Keratinocyte (primary cell): ENCODE data around the gene TMEM174. TPM values are rescaled to one million over a fixed set of nuclear protein-coding genes. Genes with fewer than 3 reads are reported as not detected.

ENCODE experiments used
- DNase-seq: peaks from one replicate; pipeline ENCODE4 v3.0.0-alpha.2; 2011; ENCODE audit warnings: low read depth, missing footprints, low spot score
- FAIRE-seq: peaks from 2 replicates; lab custom pipeline; 2011; peaks lifted over from hg19 to GRCh38; lab: Jason Lieb, UNC
- H2AFZ ChIP-seq: 2 replicates; pipeline ENCODE4 v1.6.0; 2012; ENCODE audit warnings: low read length, control low read depth, inconsistent platforms; ENCODE audit not compliant: control insufficient read depth
- H3K27ac ChIP-seq: 2 replicates; pipeline ENCODE4 v1.5.1; 2011; ENCODE audit warnings: low read length; ENCODE audit not compliant: control insufficient read depth, insufficient read depth
- H3K27me3 ChIP-seq: 3 replicates; pipeline ENCODE4 v1.6.0; 2011; ENCODE audit warnings: low read length; ENCODE audit not compliant: control insufficient read depth, insufficient read depth; ENCODE audit errors: extremely low read depth
- H3K36me3 ChIP-seq, 2 experiments: 2 replicates in 1 of 2; 3 replicates in 1 of 2; pipeline ENCODE4 v1.5.1; 2011; ENCODE audit warnings: low read length in 2 of 2, mild to moderate bottlenecking in 1 of 2; ENCODE audit not compliant: control insufficient read depth in 2 of 2, insufficient read depth in 2 of 2; ENCODE audit errors: extremely low read depth in 1 of 2
- H3K4me1 ChIP-seq: 3 replicates; pipeline ENCODE4 v1.5.1; 2011; ENCODE audit warnings: low read length; ENCODE audit not compliant: control insufficient read depth, insufficient read depth; ENCODE audit errors: extremely low read depth
- H3K4me2 ChIP-seq: 3 replicates; pipeline ENCODE4 v1.6.0; 2011; ENCODE audit warnings: low read depth, low read length; ENCODE audit not compliant: control insufficient read depth, insufficient read depth; ENCODE audit errors: extremely low read depth
- H3K4me3 ChIP-seq, 3 experiments: fragments of 200-600 bp in 1 of 3; sonication (generic) in 1 of 3; 2 replicates in 2 of 3; 3 replicates in 1 of 3; pipeline ENCODE4 v1.5.1; 2011 to 2016; ENCODE audit warnings: low read length in 3 of 3, mild to moderate bottlenecking in 3 of 3, control low read depth in 2 of 3, inconsistent platforms in 1 of 3, low read depth in 1 of 3, mixed read lengths in 1 of 3, mixed run types in 1 of 3, moderate library complexity in 1 of 3; ENCODE audit not compliant: control insufficient read depth in 2 of 3, insufficient read depth in 2 of 3; ENCODE audit errors: extremely low read depth in 1 of 3
- H3K79me2 ChIP-seq: 2 replicates; pipeline ENCODE4 v1.6.0; 2012; ENCODE audit warnings: low read length; ENCODE audit not compliant: control insufficient read depth, insufficient read depth
- H3K9ac ChIP-seq: 3 replicates; pipeline ENCODE4 v1.6.0; 2011; ENCODE audit warnings: low read length; ENCODE audit not compliant: control insufficient read depth, insufficient read depth; ENCODE audit errors: extremely low read depth
- H3K9me1 ChIP-seq: 3 replicates; pipeline ENCODE4 v1.6.0; 2011; ENCODE audit warnings: low read length; ENCODE audit not compliant: control insufficient read depth, insufficient read depth; ENCODE audit errors: extremely low read depth
- H3K9me3 ChIP-seq: 2 replicates; pipeline ENCODE4 v1.5.1; 2012; ENCODE audit warnings: low read depth, low read length; ENCODE audit not compliant: control insufficient read depth
- H4K20me1 ChIP-seq: 3 replicates; pipeline ENCODE4 v1.6.0; 2011; ENCODE audit warnings: low read length; ENCODE audit not compliant: control insufficient read depth, insufficient read depth; ENCODE audit errors: extremely low read depth
- EZH2 ChIP-seq: IDR thresholded peaks from one replicate; pipeline ENCODE4 v1.6.1; 2012; ENCODE audit warnings: inconsistent platforms, mild to moderate bottlenecking, low read length, moderate library complexity
- dilution Hi-C: fragments of 300-500 bp; cut with MboI; formaldehyde crosslinking; loops from one replicate; pipeline ENCODE4 v1.7.0; 2020; ENCODE audit warnings: low sequenced_read_pairs; ENCODE audit not compliant: extremely low pct_ligation_motif_present
- polyA plus RNA-seq, 5 experiments: library from polyadenylated mRNA; depleted of rRNA in 3 of 5; stranded (reverse) in 3 of 5; stranded (forward) in 1 of 5; unstranded in 1 of 5; fragments of >200 nt; gene quantifications; 1 replicate in 1 of 5; 2 replicates in 3 of 5; 3 replicates in 1 of 5; pipeline versions ENCODE4 v1.2.1 to v1.2.3, GENCODE V29; 2011 to 2012; ENCODE audit warnings: missing spikeins in 2 of 5, low read depth in 1 of 5, low replicate concordance in 1 of 5
- TF ChIP-seq, protein P1 (sequence below), 3 experiments: IDR thresholded peaks in 1 of 3; conservative IDR thresholded peaks in 1 of 3; optimal IDR thresholded peaks in 1 of 3; 2 replicates in 2 of 3; 3 replicates in 1 of 3; pipeline versions ENCODE3 to v1.5.1; 2011; ENCODE audit warnings: low read length in 3 of 3, mild to moderate bottlenecking in 3 of 3, moderate library complexity in 2 of 3, control low read depth in 1 of 3, inconsistent platforms in 1 of 3; ENCODE audit not compliant: insufficient read depth in 2 of 3; ENCODE audit errors: extremely low read depth in 1 of 3

Gene TMEM174
- polyA plus RNA-seq, 1 donor (not counting 4 experiments of a cell fraction or from before 2014, with no cell fraction given), result not detected

DNA sequence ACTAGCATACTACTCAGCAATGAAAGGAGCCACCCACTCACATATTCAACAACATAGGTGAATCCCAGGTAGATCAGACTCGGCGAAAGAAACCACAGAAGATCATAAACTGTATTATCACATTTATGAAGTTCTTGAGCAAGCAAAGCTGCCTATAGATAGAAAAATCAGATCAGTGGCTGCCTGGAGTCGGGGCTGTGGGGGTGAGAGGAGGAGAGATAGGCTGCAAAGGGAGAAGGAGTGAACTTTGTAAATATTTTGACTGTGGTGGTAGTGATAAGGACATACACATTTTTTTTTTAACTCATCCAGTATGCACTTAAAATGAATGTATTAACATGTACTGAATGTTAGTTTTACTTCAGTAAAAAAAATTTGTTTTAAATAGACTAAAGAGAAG lies 23.5 kb upstream of the TMEM174 start:
- Histone ChIP-seq H2AFZ (no peak overlapping the region), H3K9ac (no peak overlapping the region), H3K9me3 (no peaks in the 10 kb centered on the region), H3K27me3 (no peaks in the 10 kb centered on the region), H3K27ac (no peak overlapping the region), H3K4me1 (no peaks in the 10 kb centered on the region), H3K4me3 (no peak overlapping the region), H3K4me2 (no peak overlapping the region), H4K20me1 (no peaks in the 10 kb centered on the region), H3K79me2 (no peaks in the 10 kb centered on the region), H3K36me3 (no peaks in the 10 kb centered on the region), H3K9me1 (no peaks in the 10 kb centered on the region)
- TF ChIP-seq, protein P1, sequence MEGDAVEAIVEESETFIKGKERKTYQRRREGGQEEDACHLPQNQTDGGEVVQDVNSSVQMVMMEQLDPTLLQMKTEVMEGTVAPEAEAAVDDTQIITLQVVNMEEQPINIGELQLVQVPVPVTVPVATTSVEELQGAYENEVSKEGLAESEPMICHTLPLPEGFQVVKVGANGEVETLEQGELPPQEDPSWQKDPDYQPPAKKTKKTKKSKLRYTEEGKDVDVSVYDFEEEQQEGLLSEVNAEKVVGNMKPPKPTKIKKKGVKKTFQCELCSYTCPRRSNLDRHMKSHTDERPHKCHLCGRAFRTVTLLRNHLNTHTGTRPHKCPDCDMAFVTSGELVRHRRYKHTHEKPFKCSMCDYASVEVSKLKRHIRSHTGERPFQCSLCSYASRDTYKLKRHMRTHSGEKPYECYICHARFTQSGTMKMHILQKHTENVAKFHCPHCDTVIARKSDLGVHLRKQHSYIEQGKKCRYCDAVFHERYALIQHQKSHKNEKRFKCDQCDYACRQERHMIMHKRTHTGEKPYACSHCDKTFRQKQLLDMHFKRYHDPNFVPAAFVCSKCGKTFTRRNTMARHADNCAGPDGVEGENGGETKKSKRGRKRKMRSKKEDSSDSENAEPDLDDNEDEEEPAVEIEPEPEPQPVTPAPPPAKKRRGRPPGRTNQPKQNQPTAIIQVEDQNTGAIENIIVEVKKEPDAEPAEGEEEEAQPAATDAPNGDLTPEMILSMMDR (optimal IDR thresholded peaks at IDR 0.05 in 1 of 3, IDR thresholded peaks at IDR 0.05 in 1 of 3, conservative IDR thresholded peaks at IDR 0.05 in 1 of 3; ENCODE audit: extremely low read depth in 1 of 3, insufficient read depth in 2 of 3, low read length in 3 of 3), result no peak
- TF ChIP-seq EZH2, result no peak
- dilution Hi-C loops, result no loop called here
- no peak for DNase-seq
- FAIRE-seq, result no peak

DNA sequence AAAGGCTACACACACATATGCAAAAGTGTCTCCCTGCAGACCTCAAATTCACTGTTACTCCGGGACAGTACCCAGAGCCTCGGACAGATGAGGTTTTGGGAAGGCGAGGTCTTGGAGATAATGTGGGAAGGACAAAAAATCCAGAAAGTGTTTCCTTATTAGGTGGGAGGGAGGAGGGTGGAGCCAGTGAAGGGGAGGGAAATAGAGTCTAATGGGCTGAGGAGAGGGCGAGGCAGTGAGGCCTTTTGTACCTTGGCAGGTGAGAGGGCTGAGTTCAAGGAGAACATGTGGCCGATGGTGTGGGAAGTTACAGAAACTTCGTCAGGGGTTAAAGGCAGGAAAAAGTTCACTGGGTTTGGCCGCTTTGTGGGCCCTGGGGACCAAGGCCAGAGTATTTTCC lies 22.1 kb upstream of the TMEM174 start:
- Histone ChIP-seq H3K9me3 (no peaks in the 10 kb centered on the region), H3K27me3 (no peaks in the 10 kb centered on the region), H3K4me1 (no peaks in the 10 kb centered on the region), H3K79me2 (no peaks in the 10 kb centered on the region), H3K9me1 (no peaks in the 10 kb centered on the region), H2AFZ (no peak overlapping the region), H3K9ac (no peak overlapping the region), H3K4me2 (no peak overlapping the region), H3K4me3 (no peak overlapping the region), H4K20me1 (no peaks in the 10 kb centered on the region), H3K27ac (no peak overlapping the region), H3K36me3 (no peaks in the 10 kb centered on the region)
- dilution Hi-C loops, result no loop called here
- FAIRE-seq (no peak), DNase-seq (no peak)
- TF ChIP-seq, protein P1 (optimal IDR thresholded peaks at IDR 0.05 in 1 of 3, IDR thresholded peaks at IDR 0.05 in 1 of 3, conservative IDR thresholded peaks at IDR 0.05 in 1 of 3; ENCODE audit: extremely low read depth in 1 of 3, insufficient read depth in 2 of 3, low read length in 3 of 3), result no peak
- no peak for TF ChIP-seq EZH2
